SH-SY5Y (cell line): Measurements from ENCODE around the gene PDXDC1.

Source experiments
- GATA2 ChIP-seq: IDR thresholded peaks from 2 replicates; pipeline ENCODE4 v1.6.1; 2011; ENCODE audit warnings: mild to moderate bottlenecking, low read depth, low read length
- GATA3 ChIP-seq: IDR thresholded peaks from 2 replicates; pipeline ENCODE4 v1.6.1; 2011; ENCODE audit warnings: low read depth, mild to moderate bottlenecking, low read length, moderate library complexity

GRCh38 chr16:15032547-15033308 is 57.9 kb downstream of the PDXDC1 start:
- TF ChIP-seq GATA2 (no peak), GATA3 (no peak)
